Neural progenitor cell (in vitro differentiated cells): ENCODE results near the gene ZNF576. TPM values are rescaled to one million over a fixed set of nuclear protein-coding genes. Genes with fewer than 3 reads are reported as not detected.
"Not testable (repeated sequence)": the region's sequence is repeated elsewhere in the genome, so short reads cannot be mapped to it uniquely, and the experiment has no call there.

Experiments
- DNase-seq: peaks from one replicate; pipeline ENCODE4 v3.0.0-alpha.2; 2016; ENCODE audit warnings: low spot score
- H2AFZ ChIP-seq: fragments of 200-600 bp; sonication (generic); replicated peaks from 2 replicates; pipeline ENCODE4 v1.6.1; 2016; ENCODE audit warnings: antibody characterized with exemption
- H3F3A ChIP-seq: fragments of 200-600 bp; sonication (generic); 2 replicates; pipeline ENCODE4 v1.6.1; 2016; ENCODE audit warnings: antibody characterized with exemption, low read depth
- H3K27ac ChIP-seq: fragments of 200-600 bp; sonication (generic); 2 replicates; pipeline ENCODE4 v1.5.1; 2016; ENCODE audit warnings: mild to moderate bottlenecking
- H3K27me3 ChIP-seq: fragments of 200-600 bp; sonication (generic); 2 replicates; pipeline ENCODE4 v1.6.1; 2016; ENCODE audit warnings: mild to moderate bottlenecking, moderate library complexity
- H3K36me3 ChIP-seq: fragments of 200-600 bp; sonication (generic); 2 replicates; pipeline ENCODE4 v1.5.1; 2016
- H3K4me1 ChIP-seq: fragments of 200-600 bp; sonication (generic); 2 replicates; pipeline ENCODE4 v1.6.1; 2016; ENCODE audit warnings: mixed run types
- H3K4me2 ChIP-seq: fragments of 200-600 bp; sonication (generic); 2 replicates; pipeline ENCODE4 v1.6.1; 2016
- H3K4me3 ChIP-seq: fragments of 200-600 bp; sonication (generic); 2 replicates; pipeline ENCODE4 v1.5.1; 2016
- H3K79me2 ChIP-seq: fragments of 200-600 bp; sonication (generic); 2 replicates; pipeline ENCODE4 v1.6.1; 2016; ENCODE audit warnings: low read depth
- H3K9ac ChIP-seq: fragments of 200-600 bp; sonication (generic); 2 replicates; pipeline ENCODE4 v1.6.1; 2016
- H3K9me3 ChIP-seq: fragments of 200-600 bp; sonication (generic); 2 replicates; pipeline ENCODE4 v1.5.1; 2016; ENCODE audit warnings: low read depth
- H4K20me1 ChIP-seq: fragments of 200-600 bp; sonication (generic); 2 replicates; pipeline ENCODE4 v1.6.1; 2016; ENCODE audit warnings: low read depth
- H3K27ac Mint-ChIP-seq: 3 replicates; pipeline ENCODE4 v1.8.0; 2021; ENCODE audit warnings: mixed read lengths
- H3K27me3 Mint-ChIP-seq: 2 replicates; pipeline ENCODE4 v1.8.0; 2022; ENCODE audit warnings: low read depth, mild to moderate bottlenecking, inconsistent platforms, moderate library complexity, mixed read lengths; ENCODE audit not compliant: insufficient read depth
- H3K36me3 Mint-ChIP-seq: 3 replicates; pipeline ENCODE4 v1.8.0; 2021; ENCODE audit warnings: mixed read lengths
- H3K4me1 Mint-ChIP-seq: 3 replicates; pipeline ENCODE4 v1.8.0; 2021; ENCODE audit warnings: mixed read lengths
- H3K4me3 Mint-ChIP-seq: 3 replicates; pipeline ENCODE4 v1.8.0; 2021; ENCODE audit warnings: mild to moderate bottlenecking, moderate library complexity, mixed read lengths
- H3K9me3 Mint-ChIP-seq: 3 replicates; pipeline ENCODE4 v1.8.0; 2020; ENCODE audit warnings: mixed read lengths
- CTCF ChIP-seq: fragments of 200-600 bp; sonication (generic); IDR thresholded peaks from 2 replicates; pipeline ENCODE4 v1.5.1; 2017; ENCODE audit warnings: antibody characterized with exemption, mild to moderate bottlenecking
- EZH2 ChIP-seq: fragments of 200-600 bp; sonication (generic); IDR thresholded peaks from 2 replicates; pipeline ENCODE4 v1.6.1; 2017; ENCODE audit warnings: antibody characterized with exemption, mild to moderate bottlenecking, moderate library complexity
- EZH2phosphoT487 ChIP-seq: fragments of 200-600 bp; sonication (generic); IDR thresholded peaks from 2 replicates; pipeline ENCODE4 v1.6.1; 2017; ENCODE audit warnings: antibody characterized with exemption
- total RNA-seq: library from RNA; depleted of rRNA; stranded (reverse); fragments of >200 nt; gene quantifications from 2 replicates; pipeline ENCODE4 v1.2.3, GENCODE V29; 2015; ENCODE audit warnings: low replicate concordance

ZNF576 gene
- total RNA-seq, 1 donor from 2014 or later: 6.8 TPM

- no peak for TF ChIP-seq EZH2
- no peak for TF ChIP-seq CTCF
- no peak for TF ChIP-seq EZH2phosphoT487
- Histone ChIP-seq H4K20me1 (no peaks in the 10 kb centered on the region), H3K79me2 (no peaks in the 10 kb centered on the region), H3K9me3 (no peaks in the 10 kb centered on the region), H2AFZ (no peak overlapping the region), H3F3A (peaks cover 3% of the 10 kb centered on the region), H3K4me1 (no peaks in the 10 kb centered on the region), H3K4me3 (no peak overlapping the region), H3K4me2 (no peak overlapping the region), H3K27me3 (no peaks in the 10 kb centered on the region), H3K9ac (no peak overlapping the region), H3K36me3 (no peaks in the 10 kb centered on the region), H3K27ac (no peak overlapping the region)
- peaks cover 2% of the 10 kb centered on the region for H3K9me3 Mint-ChIP-seq
- H3K36me3 Mint-ChIP-seq: peaks cover 17% of the 10 kb centered on the region
- H3K4me3 Mint-ChIP-seq: no peak overlapping the region
- DNase-seq: no peak
- peaks cover 8% of the 10 kb centered on the region for H3K27me3 Mint-ChIP-seq
- peaks cover 6% of the 10 kb centered on the region for H3K4me1 Mint-ChIP-seq
- no peak overlapping the region for H3K27ac Mint-ChIP-seq
These were observed 52.2 kb downstream of the ZNF576 start for GRCh38 chr19:43648633-43649032.

- Histone ChIP-seq H3K9ac (no peak overlapping the region), H3K27me3 (no peaks in the 10 kb centered on the region), H3F3A (peaks cover 3% of the 10 kb centered on the region), H3K4me1 (no peaks in the 10 kb centered on the region), H4K20me1 (no peaks in the 10 kb centered on the region), H3K36me3 (no peaks in the 10 kb centered on the region), H2AFZ (no peak overlapping the region), H3K79me2 (no peaks in the 10 kb centered on the region), H3K4me2 (no peak overlapping the region), H3K4me3 (no peak overlapping the region), H3K9me3 (no peaks in the 10 kb centered on the region), H3K27ac (no peak overlapping the region)
- DNase-seq: no peak
- no peak overlapping the region for H3K27ac Mint-ChIP-seq
- no peak overlapping the region for H3K4me3 Mint-ChIP-seq
- peaks cover 17% of the 10 kb centered on the region for H3K36me3 Mint-ChIP-seq
- H3K4me1 Mint-ChIP-seq: peaks cover 6% of the 10 kb centered on the region
- peaks cover 2% of the 10 kb centered on the region for H3K9me3 Mint-ChIP-seq
- TF ChIP-seq CTCF: no peak
- no peak for TF ChIP-seq EZH2phosphoT487
- no peak for TF ChIP-seq EZH2
- H3K27me3 Mint-ChIP-seq: peaks cover 7% of the 10 kb centered on the region
These were observed 53.1 kb downstream of the ZNF576 start for GRCh38 chr19:43649514-43649913.

GRCh38 chr19:43650276-43650675, 53.9 kb downstream of the ZNF576 start:
- not testable (repeated sequence) for H3K4me1 Mint-ChIP-seq, H3K27me3 ChIP-seq, H3K9ac ChIP-seq, H3K9me3 ChIP-seq, DNase-seq, H3K4me1 ChIP-seq, H4K20me1 ChIP-seq, H3K9me3 Mint-ChIP-seq, H3K4me3 ChIP-seq, H2AFZ ChIP-seq, H3K27me3 Mint-ChIP-seq, H3F3A ChIP-seq, H3K79me2 ChIP-seq, H3K4me2 ChIP-seq, H3K36me3 ChIP-seq, H3K4me3 Mint-ChIP-seq, H3K27ac ChIP-seq, H3K27ac Mint-ChIP-seq
- peaks cover 22% of the 10 kb centered on the region for H3K36me3 Mint-ChIP-seq

Other genes starting within 250 kb of the ZNF576 start
- 0.12 TPM in 1 of 2 replicates, not detected in the other for gene CD177, start 242.9 kb upstream of the ZNF576 start, total RNA-seq
- gene TEX101, start 181.7 kb upstream of the ZNF576 start, total RNA-seq: not detected in 2 replicates
- 0.24 and 0.37 TPM in 2 replicates for gene LYPD3, start 131.0 kb upstream of the ZNF576 start, total RNA-seq
- 3.4 and 21.9 TPM in 2 replicates for gene PHLDB3, start 91.8 kb upstream of the ZNF576 start, total RNA-seq
- 13.6 and 27.8 TPM in 2 replicates for gene ETHE1, start 69.4 kb upstream of the ZNF576 start, total RNA-seq
- gene ZNF575, start 63.4 kb upstream of the ZNF576 start, total RNA-seq: not detected in 2 replicates
- 33.8 and 88.8 TPM in 2 replicates for gene XRCC1, start 21.1 kb upstream of the ZNF576 start, total RNA-seq
- gene PINLYP, start 20.8 kb upstream of the ZNF576 start, total RNA-seq: 4.0 and 8.6 TPM in 2 replicates
- gene IRGQ, start 461 bp upstream of the ZNF576 start, total RNA-seq: 27.4 and 31.5 TPM in 2 replicates
- gene SRRM5, start 15.5 kb downstream of the ZNF576 start, total RNA-seq: 0.25 TPM in 1 of 2 replicates, not detected in the other
- 18.5 and 57.7 TPM in 2 replicates for gene ZNF428, start 23.0 kb downstream of the ZNF576 start, total RNA-seq
- 7.7 and 28.6 TPM in 2 replicates for gene CADM4, start 43.3 kb downstream of the ZNF576 start, total RNA-seq
- 12.9 and 36.5 TPM in 2 replicates for gene PLAUR, start 73.6 kb downstream of the ZNF576 start, total RNA-seq
- gene IRGC, start 119.5 kb downstream of the ZNF576 start, total RNA-seq: not detected in 2 replicates
- gene SMG9, start 158.4 kb downstream of the ZNF576 start, total RNA-seq: 33.1 and 33.4 TPM in 2 replicates
- 0.40 TPM in 1 of 2 replicates, not detected in the other for gene KCNN4, start 184.4 kb downstream of the ZNF576 start, total RNA-seq
- gene LYPD5, start 205.9 kb downstream of the ZNF576 start, total RNA-seq: 0.12 TPM in 1 of 2 replicates, not detected in the other
- gene ZNF283, start 230.7 kb downstream of the ZNF576 start, total RNA-seq: 13.4 and 19.8 TPM in 2 replicates